ENCODE measurements around the gene DEPDC5. TPM values are rescaled to one million over a fixed set of nuclear protein-coding genes. Genes with fewer than 3 reads are reported as not detected.
A peak's percentile ranks its signal among the peaks of the same experiment; 100 is the strongest.

Gene DEPDC5
- total and polyA plus RNA-seq, 7 donors = 8.4 to 21.3 (median 12.9) TPM

GRCh38 chr22:31891366-31892079 lies 137.7 kb downstream of the DEPDC5 start:
- DNase-seq = no peak
- no peak overlapping the region for H3K4me3 ChIP-seq
- 83 to 96% methylated on average over 5 of the region's 5 CpGs for WGBS, 2 donors
- no peak for TF ChIP-seq CTCF (IDR thresholded peaks at IDR 0.05)
- TF ChIP-seq POLR2AphosphoS5 (IDR thresholded peaks at IDR 0.05) = no peak
- TF ChIP-seq POLR2A (IDR thresholded peaks at IDR 0.05) = no peak
- no peak for TF ChIP-seq EP300 (IDR thresholded peaks at IDR 0.05)
- intact Hi-C loops (cut with DNase I) = no loop called here
- H3K4me1 ChIP-seq = no peaks in the 10 kb centered on the region
- H3K36me3 ChIP-seq = peaks cover 0 to 37% (median 0%) of the 10 kb centered on the region in 4 donors
- H3K27ac ChIP-seq = no peak overlapping the region
- no peaks in the 10 kb centered on the region for H3K9me3 ChIP-seq
- no peaks in the 10 kb centered on the region for H3K27me3 ChIP-seq

- intact Hi-C loops (cut with DNase I) = no loop called here
- no peaks in the 10 kb centered on the region for H3K4me1 ChIP-seq
- no peak overlapping the region for H3K4me3 ChIP-seq
- TF ChIP-seq EP300 (IDR thresholded peaks at IDR 0.05) (no peak), POLR2AphosphoS5 (IDR thresholded peaks at IDR 0.05) (no peak), POLR2A (IDR thresholded peaks at IDR 0.05) (no peak), CTCF (IDR thresholded peaks at IDR 0.05) (no peak)
- WGBS, 2 donors = 92 to 94% methylated on average over 2 of the region's 2 CpGs
- no peaks in the 10 kb centered on the region for H3K9me3 ChIP-seq
- H3K36me3 ChIP-seq = peaks cover 0 to 42% (median 0%) of the 10 kb centered on the region in 4 donors
- H3K27me3 ChIP-seq = no peaks in the 10 kb centered on the region
- DNase-seq = no peak
- H3K27ac ChIP-seq = peak overlapping the region in 1 of 4 donors; percentile 13
Measured at GRCh38 chr22:31892080-31892433, 138.2 kb downstream of the DEPDC5 start.

GRCh38 chr22:31893460-31893859 lies 139.6 kb downstream of the DEPDC5 start:
- WGBS, 2 donors = 70 to 85% methylated on average over 6 of the region's 6 CpGs

GRCh38 chr22:31895411-31896123 lies 141.7 kb downstream of the DEPDC5 start:
- H3K9me3 ChIP-seq = no peaks in the 10 kb centered on the region
- no peaks in the 10 kb centered on the region for H3K27me3 ChIP-seq
- intact Hi-C loops (cut with DNase I) = no loop called here
- H3K36me3 ChIP-seq = peaks cover 0 to 59% (median 5%) of the 10 kb centered on the region in 4 donors
- no peak overlapping the region for H3K4me3 ChIP-seq
- WGBS, 2 donors = 95 to 96% methylated on average over 2 of the region's 2 CpGs
- TF ChIP-seq CTCF (IDR thresholded peaks at IDR 0.05) (no peak), EP300 (IDR thresholded peaks at IDR 0.05) (no peak), POLR2AphosphoS5 (IDR thresholded peaks at IDR 0.05) (no peak), POLR2A (IDR thresholded peaks at IDR 0.05) (no peak)
- no peak overlapping the region for H3K27ac ChIP-seq
- H3K4me1 ChIP-seq = no peaks in the 10 kb centered on the region
- no peak for DNase-seq

More at GRCh38 chr22:31893460-31893859, 139.6 kb downstream of the DEPDC5 start:
- Histone ChIP-seq H3K27ac (no peak overlapping the region), H3K36me3 (peaks cover 0 to 54% (median 5%) of the 10 kb centered on the region in 4 donors), H3K27me3 (no peaks in the 10 kb centered on the region), H3K4me3 (no peak overlapping the region), H3K9me3 (no peaks in the 10 kb centered on the region), H3K4me1 (no peaks in the 10 kb centered on the region)
- TF ChIP-seq POLR2AphosphoS5 (IDR thresholded peaks at IDR 0.05) (no peak), POLR2A (IDR thresholded peaks at IDR 0.05) (no peak), CTCF (IDR thresholded peaks at IDR 0.05) (no peak), EP300 (IDR thresholded peaks at IDR 0.05) (no peak)
- DNase-seq = no peak
- intact Hi-C loops (cut with DNase I) = no loop called here

Data from sigmoid colon (tissue), 7 donors.